ENCODE data around the gene IL17C. TPM values are rescaled to one million over a fixed set of nuclear protein-coding genes. Genes with fewer than 3 reads are reported as not detected.

The IL17C gene
- total RNA-seq, 1 experiment from 2014 or later: 0.28 TPM

GRCh38 chr16:88685156-88686061, 47.0 kb downstream of the IL17C start:
- peak; percentile 37 for DNase-seq (ENCODE audit: low spot score)

- peak; percentile 27 for DNase-seq (ENCODE audit: low spot score)
Observed at GRCh38 chr16:88686062-88686438, 47.7 kb downstream of the IL17C start.

- DNase-seq (ENCODE audit: low spot score): peak; percentile 83
Observed at GRCh38 chr16:88686439-88687253, 48.3 kb downstream of the IL17C start, which contains the start of gene SNAI3. Gene SNAI3, minus strand, starts transcription at chr16:88686507. Its CDS starts 101 bp downstream, at chr16:88686406.

GRCh38 chr16:88687254-88687576, 48.8 kb downstream of the IL17C start:
- no peak for DNase-seq (ENCODE audit: low spot score)

GRCh38 chr16:88687676-88688012, 49.3 kb downstream of the IL17C start:
- no peak for DNase-seq (ENCODE audit: low spot score)

GRCh38 chr16:88688013-88688778, 49.8 kb downstream of the IL17C start:
- DNase-seq (ENCODE audit: low spot score): peak; percentile 18

Other genes starting within 250 kb of the IL17C start
- gene ZFPM1, start 185.3 kb upstream of the IL17C start, total RNA-seq (2014; rRNA removed; shearing (Covaris generic)): 9.2 and 15.3 TPM in 2 replicates
- 20.2 and 28.9 TPM in 2 replicates for gene ZC3H18, start 68.2 kb upstream of the IL17C start, total RNA-seq (2014; rRNA removed; shearing (Covaris generic))
- gene CYBA, start 12.5 kb downstream of the IL17C start, total RNA-seq (2014; rRNA removed; shearing (Covaris generic)): 1,584 and 1,604 TPM in 2 replicates
- 100 and 109 TPM in 2 replicates for gene MVD, start 24.5 kb downstream of the IL17C start, total RNA-seq (2014; rRNA removed; shearing (Covaris generic))
- 1.2 and 1.7 TPM in 2 replicates for gene SNAI3, start 47.9 kb downstream of the IL17C start, total RNA-seq (2014; rRNA removed; shearing (Covaris generic))
- 44.6 and 49.8 TPM in 2 replicates for gene RNF166, start 67.8 kb downstream of the IL17C start, total RNA-seq (2014; rRNA removed; shearing (Covaris generic))
- 38.4 and 44.5 TPM in 2 replicates for gene CTU2, start 67.9 kb downstream of the IL17C start, total RNA-seq (2014; rRNA removed; shearing (Covaris generic))
- gene PIEZO1, start 146.6 kb downstream of the IL17C start, total RNA-seq (2014; rRNA removed; shearing (Covaris generic)): 327 and 375 TPM in 2 replicates
- gene CDT1, start 165.2 kb downstream of the IL17C start, total RNA-seq (2014; rRNA removed; shearing (Covaris generic)): 120 and 146 TPM in 2 replicates
- 669 and 675 TPM in 2 replicates for gene APRT, start 173.4 kb downstream of the IL17C start, total RNA-seq (2014; rRNA removed; shearing (Covaris generic))
- gene GALNS, start 218.4 kb downstream of the IL17C start, total RNA-seq (2014; rRNA removed; shearing (Covaris generic)): 14.1 and 18.4 TPM in 2 replicates
- gene TRAPPC2L, start 218.6 kb downstream of the IL17C start, total RNA-seq (2014; rRNA removed; shearing (Covaris generic)): 120 and 125 TPM in 2 replicates
- not detected in 2 replicates for gene PABPN1L, start 228.1 kb downstream of the IL17C start, total RNA-seq (2014; rRNA removed; shearing (Covaris generic))

Measured in HT-29 (cell line).